Measurements from ENCODE around the gene KRTCAP2. TPM values are rescaled to one million over a fixed set of nuclear protein-coding genes. Genes with fewer than 3 reads are reported as not detected.

Gene KRTCAP2
- total RNA-seq, 1 experiment from 2014 or later: 179 TPM

DNA sequence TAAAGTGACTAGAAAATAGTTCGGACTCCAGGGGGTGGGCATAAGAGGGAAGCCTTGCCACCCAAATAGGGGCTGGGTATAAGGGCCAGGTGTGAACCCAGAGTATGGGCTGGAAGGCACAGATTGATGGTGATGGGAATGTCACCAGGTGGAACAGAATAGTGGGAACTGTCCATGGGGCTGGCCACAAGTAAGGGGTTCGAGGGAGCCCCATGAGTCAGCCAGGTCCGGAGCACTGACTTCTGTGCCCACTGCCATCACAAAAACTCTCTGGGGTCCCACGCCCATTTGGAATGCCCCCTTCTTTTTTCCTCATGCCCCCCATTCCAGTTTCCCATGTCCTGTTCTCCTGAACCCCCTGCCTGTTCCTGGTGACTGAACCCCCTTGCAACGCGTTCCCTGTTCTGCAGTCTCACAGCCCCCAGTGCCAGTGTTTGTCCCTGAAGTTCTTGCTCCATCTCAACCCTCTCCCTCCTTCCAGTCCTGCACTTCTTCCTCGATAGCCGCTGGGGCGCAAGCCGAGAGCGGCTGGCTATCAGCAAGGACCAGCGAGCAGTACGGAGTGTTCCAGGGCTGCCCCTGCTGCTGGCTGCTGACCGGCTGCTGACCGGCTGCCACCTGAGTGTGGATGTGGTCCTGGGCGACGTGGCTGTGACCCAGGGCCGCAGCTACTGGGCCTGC, 8.4 kb upstream of the KRTCAP2 start:
- Histone ChIP-seq H3K4me1 (ENCODE audit: insufficient read depth, low read length, poor library complexity, severe bottlenecking) (no peaks in the 10 kb centered on the region), H3K27me3 (replicated peaks; ENCODE audit: insufficient read depth, low read depth, low read length, poor library complexity) (no peaks in the 10 kb centered on the region), H3K36me3 (ENCODE audit: insufficient read depth, low read length, poor library complexity, severe bottlenecking) (peaks cover 4% of the 10 kb centered on the region), H3K4me3 (ENCODE audit: low read depth, low read length, poor library complexity, severe bottlenecking) (no peak overlapping the region), H3K27ac (ENCODE audit: low read depth, low read length, poor library complexity, severe bottlenecking) (no peak overlapping the region), H3K9me3 (ENCODE audit: low read depth, low read length, poor library complexity, severe bottlenecking) (no peaks in the 10 kb centered on the region)
- no TSS peak for BruUV-seq (replicated peaks)
- intact Hi-C loops (cut with micrococcal nuclease; ENCODE audit: unreplicated experiment): no loop called here
- DNase-seq (ENCODE audit: low spot score): no peak
- CTCF ChIA-PET: no interaction called here
- POLR2A ChIA-PET (ENCODE audit: low non-redundant PET): no interaction called here
- TF ChIP-seq, protein P1, sequence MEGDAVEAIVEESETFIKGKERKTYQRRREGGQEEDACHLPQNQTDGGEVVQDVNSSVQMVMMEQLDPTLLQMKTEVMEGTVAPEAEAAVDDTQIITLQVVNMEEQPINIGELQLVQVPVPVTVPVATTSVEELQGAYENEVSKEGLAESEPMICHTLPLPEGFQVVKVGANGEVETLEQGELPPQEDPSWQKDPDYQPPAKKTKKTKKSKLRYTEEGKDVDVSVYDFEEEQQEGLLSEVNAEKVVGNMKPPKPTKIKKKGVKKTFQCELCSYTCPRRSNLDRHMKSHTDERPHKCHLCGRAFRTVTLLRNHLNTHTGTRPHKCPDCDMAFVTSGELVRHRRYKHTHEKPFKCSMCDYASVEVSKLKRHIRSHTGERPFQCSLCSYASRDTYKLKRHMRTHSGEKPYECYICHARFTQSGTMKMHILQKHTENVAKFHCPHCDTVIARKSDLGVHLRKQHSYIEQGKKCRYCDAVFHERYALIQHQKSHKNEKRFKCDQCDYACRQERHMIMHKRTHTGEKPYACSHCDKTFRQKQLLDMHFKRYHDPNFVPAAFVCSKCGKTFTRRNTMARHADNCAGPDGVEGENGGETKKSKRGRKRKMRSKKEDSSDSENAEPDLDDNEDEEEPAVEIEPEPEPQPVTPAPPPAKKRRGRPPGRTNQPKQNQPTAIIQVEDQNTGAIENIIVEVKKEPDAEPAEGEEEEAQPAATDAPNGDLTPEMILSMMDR (conservative IDR thresholded peaks at IDR 0.05; ENCODE audit: low read depth, low read length): no peak
- no peak for TF ChIP-seq EZH2 (IDR thresholded peaks at IDR 0.05; ENCODE audit: borderline replicate concordance, low read depth, low read length, poor library complexity, severe bottlenecking)

DNA sequence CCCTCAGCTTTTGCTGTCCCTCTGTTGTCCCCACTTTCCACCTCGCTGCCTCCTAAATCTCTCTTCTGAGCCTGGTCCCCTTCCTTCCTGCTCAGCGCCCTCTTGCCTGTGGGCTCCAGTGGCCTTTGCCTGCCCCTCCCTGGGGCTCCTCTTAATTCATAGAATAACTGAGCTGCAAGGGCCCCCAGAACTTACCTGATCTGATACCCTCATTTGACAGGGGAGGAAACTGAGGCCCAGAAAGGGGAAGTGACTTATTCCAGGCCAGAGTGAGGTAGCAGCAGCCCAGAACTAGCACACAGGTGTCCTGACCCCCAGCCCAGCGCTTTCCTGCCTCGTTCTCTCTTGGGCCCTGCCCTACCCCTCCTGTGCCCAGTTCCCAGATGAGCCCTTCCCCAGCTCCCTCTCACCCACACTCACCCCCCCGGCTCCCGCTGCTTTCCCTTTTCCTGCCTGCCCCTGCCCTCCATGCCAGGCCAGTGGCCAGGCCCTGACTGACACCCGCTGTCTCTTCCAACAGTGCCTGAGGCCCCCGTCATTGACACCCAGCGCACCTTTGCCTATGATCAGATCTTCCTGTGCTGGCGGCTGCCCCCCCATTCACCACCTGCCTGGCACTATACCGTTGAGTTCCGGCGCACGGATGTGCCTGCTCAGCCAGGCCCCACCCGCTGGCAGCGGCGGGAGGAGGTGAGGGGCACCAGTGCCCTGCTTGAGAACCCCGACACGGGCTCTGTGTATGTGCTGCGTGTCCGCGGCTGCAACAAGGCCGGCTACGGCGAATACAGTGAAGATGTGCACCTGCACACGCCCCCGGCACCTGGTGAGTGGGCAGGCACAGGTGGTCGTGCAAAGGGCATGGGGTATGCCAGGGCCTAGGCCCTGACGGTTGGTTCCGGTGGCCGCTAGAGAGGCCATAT, 6.3 kb upstream of the KRTCAP2 start:
- no peak overlapping the region for H3K27ac ChIP-seq (ENCODE audit: low read depth, low read length, poor library complexity, severe bottlenecking)
- POLR2A ChIA-PET (ENCODE audit: low non-redundant PET): no interaction called here
- DNase-seq (ENCODE audit: low spot score): no peak
- BruUV-seq (replicated peaks): no TSS peak
- H3K4me3 ChIP-seq (ENCODE audit: low read depth, low read length, poor library complexity, severe bottlenecking): no peak overlapping the region
- H3K9me3 ChIP-seq (ENCODE audit: low read depth, low read length, poor library complexity, severe bottlenecking): no peaks in the 10 kb centered on the region
- no peaks in the 10 kb centered on the region for H3K27me3 ChIP-seq (replicated peaks; ENCODE audit: insufficient read depth, low read depth, low read length, poor library complexity)
- TF ChIP-seq EZH2 (IDR thresholded peaks at IDR 0.05; ENCODE audit: borderline replicate concordance, low read depth, low read length, poor library complexity, severe bottlenecking): no peak
- TF ChIP-seq, protein P1 (conservative IDR thresholded peaks at IDR 0.05; ENCODE audit: low read depth, low read length): no peak
- CTCF ChIA-PET: no interaction called here
- intact Hi-C loops (cut with micrococcal nuclease; ENCODE audit: unreplicated experiment): loop anchor here (10.0 kb wide), 2 partner anchors 145 to 415 kb away; partner anchors contain the start of gene RUSC1
- H3K4me1 ChIP-seq (ENCODE audit: insufficient read depth, low read length, poor library complexity, severe bottlenecking): peaks cover 7% of the 10 kb centered on the region
- peaks cover 4% of the 10 kb centered on the region for H3K36me3 ChIP-seq (ENCODE audit: insufficient read depth, low read length, poor library complexity, severe bottlenecking)

DNA sequence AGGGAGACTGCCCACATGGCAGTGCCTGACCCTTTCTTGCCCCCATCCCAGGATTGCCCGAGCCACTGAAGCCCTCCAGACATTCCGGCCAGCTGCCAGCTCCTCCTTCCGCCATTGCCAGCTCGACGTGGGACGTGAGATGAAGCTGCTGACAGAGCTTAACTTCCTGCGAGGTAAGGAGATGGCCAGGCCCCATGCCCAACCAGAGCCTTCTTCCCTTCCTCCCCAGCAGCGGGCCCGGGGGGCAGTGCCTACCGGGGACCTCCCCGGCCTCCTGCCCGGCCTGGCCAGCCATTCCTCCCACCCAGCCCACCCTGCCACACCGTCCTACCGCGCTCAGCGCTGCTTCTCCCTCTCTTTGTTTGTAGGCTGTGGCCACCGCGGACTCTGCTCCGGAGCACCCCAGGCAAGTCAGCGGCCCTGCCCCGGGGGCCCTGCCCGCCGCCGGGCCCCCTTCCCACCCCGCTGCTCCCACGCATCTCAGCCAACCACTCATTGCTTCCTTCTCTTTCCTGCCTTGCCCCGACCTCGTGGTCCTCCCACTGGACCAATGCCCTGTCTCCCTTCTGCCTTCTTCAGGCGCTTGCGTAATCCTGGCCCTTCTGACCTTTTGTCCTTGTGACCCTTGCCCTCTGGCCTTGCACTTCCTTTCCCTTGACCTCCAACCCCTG, 5.5 kb upstream of the KRTCAP2 start:
- H3K27ac ChIP-seq (ENCODE audit: low read depth, low read length, poor library complexity, severe bottlenecking): no peak overlapping the region
- POLR2A ChIA-PET (ENCODE audit: low non-redundant PET): no interaction called here
- no peaks in the 10 kb centered on the region for H3K9me3 ChIP-seq (ENCODE audit: low read depth, low read length, poor library complexity, severe bottlenecking)
- intact Hi-C loops (cut with micrococcal nuclease; ENCODE audit: unreplicated experiment): loop anchor here (10.0 kb wide), 2 partner anchors 146 to 416 kb away; partner anchors contain the start of gene RUSC1
- CTCF ChIA-PET: no interaction called here
- BruUV-seq (replicated peaks): no TSS peak
- no peak overlapping the region for H3K4me3 ChIP-seq (ENCODE audit: low read depth, low read length, poor library complexity, severe bottlenecking)
- TF ChIP-seq, protein P1 (conservative IDR thresholded peaks at IDR 0.05; ENCODE audit: low read depth, low read length): no peak
- TF ChIP-seq EZH2 (IDR thresholded peaks at IDR 0.05; ENCODE audit: borderline replicate concordance, low read depth, low read length, poor library complexity, severe bottlenecking): no peak
- H3K4me1 ChIP-seq (ENCODE audit: insufficient read depth, low read length, poor library complexity, severe bottlenecking): peaks cover 15% of the 10 kb centered on the region
- no peak for DNase-seq (ENCODE audit: low spot score)
- peaks cover 4% of the 10 kb centered on the region for H3K36me3 ChIP-seq (ENCODE audit: insufficient read depth, low read length, poor library complexity, severe bottlenecking)
- H3K27me3 ChIP-seq (replicated peaks; ENCODE audit: insufficient read depth, low read depth, low read length, poor library complexity): no peaks in the 10 kb centered on the region

Measured in A673 (cell line).